NK-92 treated with Interleukin-12 subunit alpha and Interleukin-12 subunit beta, amount 100 ng/mL, for 24 hours (cell line): ENCODE data around the gene EFHB.
"Not testable (repeated sequence)": the region's sequence is repeated elsewhere in the genome, so short reads cannot be mapped to it uniquely, and the experiment has no call there.

Experiments
- DNase-seq: peaks from one replicate; lab custom pipeline; 2025; lab: John Stamatoyannopoulos, UW

EFHB gene

DNA sequence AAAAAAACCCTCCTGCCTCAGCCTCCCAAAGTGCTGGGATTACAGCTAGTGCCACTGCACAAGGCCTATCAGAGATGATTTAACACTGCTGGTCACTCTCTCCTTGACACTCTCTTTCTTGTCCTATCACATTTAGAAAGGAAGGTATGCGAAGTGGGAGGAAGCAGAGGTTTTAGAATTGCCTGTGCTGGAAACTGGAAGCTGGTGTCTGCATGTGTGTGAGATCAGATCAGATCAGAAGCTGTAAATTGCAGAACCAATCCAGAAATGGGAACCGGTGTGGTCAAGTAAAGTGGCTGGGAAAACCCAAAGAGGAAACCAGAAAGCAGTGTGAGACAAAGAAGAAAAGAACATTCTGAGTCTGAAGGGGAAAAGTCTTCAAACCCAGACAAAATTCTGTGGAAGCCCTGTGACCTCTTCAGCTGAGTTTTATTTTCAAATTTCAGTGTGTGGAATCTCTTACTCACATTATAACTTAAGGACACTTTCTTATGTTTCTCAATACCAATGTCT is 2.8 kb downstream of the EFHB start:
- DNase-seq: no peak

DNA sequence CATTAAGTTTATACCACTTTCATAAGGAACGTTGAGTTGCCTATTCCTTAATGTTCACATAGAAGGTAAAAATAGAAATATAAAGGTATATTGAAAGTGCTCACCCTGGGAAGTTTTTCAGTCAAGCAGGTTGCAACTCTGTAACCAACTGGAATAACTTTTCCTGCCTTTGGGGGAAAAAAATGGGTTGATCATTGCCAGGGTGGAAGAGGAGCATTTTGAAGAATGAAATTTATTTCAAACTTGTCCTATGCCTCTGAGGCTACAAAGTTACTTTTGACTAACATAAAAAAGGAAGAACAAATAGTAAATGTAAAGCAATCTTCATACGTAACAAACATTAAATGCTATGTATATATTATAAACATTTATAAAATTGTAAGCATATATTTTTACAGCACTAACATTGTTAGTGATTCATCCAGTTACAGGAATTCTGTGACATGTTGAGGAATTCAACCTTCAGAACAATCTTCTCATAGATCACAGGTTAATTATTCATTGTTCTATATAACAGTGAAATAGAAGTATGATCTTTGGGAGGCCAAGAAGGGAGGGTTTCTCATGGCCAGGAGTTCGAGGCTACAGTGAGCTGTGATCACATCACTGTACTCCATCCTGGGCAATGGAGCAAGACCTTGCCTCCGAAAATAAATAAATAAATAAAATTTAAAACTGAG is 13.5 kb downstream of the EFHB start:
- no peak for DNase-seq

DNA sequence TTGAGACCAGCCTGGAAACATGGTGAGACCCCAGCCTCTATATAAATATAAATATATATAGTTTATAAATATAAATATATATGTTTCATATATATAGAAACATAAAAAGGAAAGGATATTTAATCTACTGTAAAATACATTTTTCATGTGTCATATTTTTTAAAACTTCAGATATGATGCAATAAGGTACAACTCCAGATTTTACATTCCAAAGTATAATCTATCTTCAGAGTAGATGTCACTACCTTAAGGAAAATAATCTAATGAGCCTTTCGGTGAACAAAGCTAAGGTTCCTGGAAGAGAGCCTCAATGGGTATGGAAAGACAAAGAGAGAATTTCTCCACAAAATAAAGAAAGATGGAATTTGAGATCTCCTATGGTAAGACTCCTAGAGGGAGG is 16.9 kb downstream of the EFHB start:
- DNase-seq: no peak

DNA sequence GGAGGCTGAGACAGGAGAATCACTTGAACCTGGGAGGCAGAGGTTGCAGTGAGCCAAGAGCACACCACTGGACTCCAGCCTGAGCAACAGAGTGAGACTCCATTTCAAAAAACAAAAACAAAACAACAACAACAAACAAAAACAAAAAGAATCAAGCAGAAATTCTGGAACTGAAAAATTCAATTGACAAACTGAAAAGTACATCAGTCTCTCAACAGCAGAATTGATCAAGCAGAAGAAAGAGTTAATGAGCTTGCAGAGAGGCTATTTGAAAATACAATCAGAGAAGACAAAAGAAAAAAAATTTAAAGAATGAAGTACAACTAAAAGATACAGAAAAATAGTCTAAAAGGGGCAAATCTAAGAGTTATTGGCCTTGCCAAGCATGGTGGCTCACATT is 22.6 kb downstream of the EFHB start:
- DNase-seq: no peak

DNA sequence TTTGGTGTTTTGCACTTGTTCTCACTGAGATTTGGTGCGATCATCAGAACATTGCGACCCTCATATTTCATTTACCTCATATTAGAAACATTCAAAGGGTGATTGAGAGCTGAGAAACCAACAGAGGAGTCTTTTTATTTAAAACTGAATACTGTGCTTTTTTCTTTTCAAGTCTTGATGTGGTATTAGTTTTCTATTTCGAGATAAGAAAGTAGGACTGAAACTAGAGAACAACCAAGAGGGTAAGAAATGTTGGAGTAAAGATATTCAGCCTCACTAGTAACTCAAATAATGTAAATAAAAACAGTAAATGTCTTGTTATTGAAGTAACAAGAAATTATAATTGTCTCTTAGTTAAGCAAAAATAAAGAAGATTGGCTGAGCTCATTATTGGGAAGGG is 26.5 kb downstream of the EFHB start:
- DNase-seq: no peak

DNA sequence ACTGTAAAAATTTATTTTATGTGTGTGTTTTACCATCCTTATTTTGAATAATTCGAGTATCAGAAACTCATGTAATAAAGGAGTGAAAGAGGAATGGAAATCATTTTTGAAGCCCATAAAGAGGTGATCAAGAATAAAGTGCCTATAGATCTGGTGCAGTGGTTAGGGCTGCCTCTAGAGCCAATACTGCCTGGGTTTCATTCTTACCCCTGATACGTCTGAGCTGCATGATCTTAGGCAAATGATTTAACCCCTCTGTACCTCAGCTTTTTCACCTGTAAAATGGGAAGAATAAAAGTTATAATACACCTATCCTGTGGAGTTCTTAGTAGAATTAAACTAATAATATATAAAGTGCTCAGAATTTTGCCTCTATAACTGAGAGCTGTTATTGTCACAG is 30.4 kb downstream of the EFHB start:
- no peak for DNase-seq

DNA sequence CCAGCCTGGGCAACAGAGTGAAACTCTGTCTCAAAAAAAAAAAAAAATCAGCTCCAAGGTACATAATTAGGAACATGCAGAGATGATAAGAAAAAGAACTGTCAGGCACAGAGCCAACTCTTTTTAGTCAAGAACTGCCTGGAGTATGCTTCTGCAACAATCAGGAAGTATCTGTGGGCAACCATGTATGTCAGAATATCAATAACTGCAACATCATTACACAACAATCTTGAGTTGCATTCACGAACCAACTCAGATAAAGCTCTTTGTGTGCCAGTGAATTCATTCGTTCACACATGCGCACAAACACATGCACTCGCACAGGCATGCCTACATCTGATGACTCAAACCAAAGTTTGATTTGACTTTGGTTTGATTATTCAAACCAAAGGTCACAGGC is 32.1 kb downstream of the EFHB start:
- DNase-seq: no peak

DNA sequence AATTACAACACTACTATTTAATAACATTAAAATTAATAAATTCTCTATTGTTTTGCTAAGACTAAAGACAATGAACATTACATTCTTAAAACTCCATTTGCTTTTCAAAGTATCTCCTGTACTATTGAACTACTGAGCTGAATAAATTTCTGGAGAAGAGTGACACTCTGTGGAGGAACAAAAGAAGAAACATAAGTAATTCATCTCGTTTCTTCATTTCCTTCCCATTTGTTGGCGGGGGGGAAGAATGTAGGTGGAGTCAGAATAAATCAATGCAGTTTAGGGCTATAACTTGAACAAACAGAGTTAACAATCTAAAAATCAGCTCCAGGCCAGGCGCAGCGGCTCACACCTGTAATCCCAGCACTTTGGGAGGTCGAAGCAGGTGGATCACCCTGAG is 32.7 kb downstream of the EFHB start:
- no peak for DNase-seq

DNA sequence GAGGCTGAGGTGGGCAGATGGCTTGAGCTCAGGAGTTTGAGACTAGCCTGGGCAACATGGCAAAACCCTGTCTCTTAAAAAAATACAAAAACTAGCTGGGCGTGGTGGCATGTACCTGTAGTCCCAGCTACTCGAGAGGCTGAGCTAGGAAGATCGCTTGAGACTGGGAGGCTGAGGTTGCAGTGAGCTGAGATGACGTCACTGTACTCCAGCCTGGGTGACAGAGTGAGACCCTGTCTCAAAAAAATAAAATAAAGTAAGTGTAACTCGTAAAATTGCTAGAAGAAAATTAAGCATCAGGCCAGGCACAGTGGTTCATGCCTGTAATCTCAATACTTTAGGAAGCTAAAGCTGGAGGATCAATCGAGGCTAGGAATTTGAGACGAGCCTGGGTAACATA is 34.2 kb downstream of the EFHB start:
- DNase-seq: not testable (repeated sequence)

DNA sequence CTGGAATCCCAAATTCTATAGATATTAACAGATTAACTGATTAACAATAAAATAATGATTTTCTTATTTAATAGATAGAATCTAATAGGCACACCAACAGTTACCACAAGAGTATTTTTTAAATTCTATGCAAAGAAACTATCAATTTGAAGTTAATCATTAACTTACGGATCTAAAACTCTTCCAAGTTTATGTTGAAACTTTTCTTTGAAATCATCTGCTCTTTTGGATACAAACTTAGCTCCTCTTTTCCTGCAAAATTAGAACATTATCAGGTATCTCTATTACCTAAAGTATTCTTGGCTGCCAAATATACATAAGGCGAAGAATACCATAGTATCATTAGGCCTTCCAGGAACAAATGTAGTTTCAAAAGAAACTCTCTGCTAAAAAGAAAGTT is 34.8 kb downstream of the EFHB start:
- no peak for DNase-seq

DNA sequence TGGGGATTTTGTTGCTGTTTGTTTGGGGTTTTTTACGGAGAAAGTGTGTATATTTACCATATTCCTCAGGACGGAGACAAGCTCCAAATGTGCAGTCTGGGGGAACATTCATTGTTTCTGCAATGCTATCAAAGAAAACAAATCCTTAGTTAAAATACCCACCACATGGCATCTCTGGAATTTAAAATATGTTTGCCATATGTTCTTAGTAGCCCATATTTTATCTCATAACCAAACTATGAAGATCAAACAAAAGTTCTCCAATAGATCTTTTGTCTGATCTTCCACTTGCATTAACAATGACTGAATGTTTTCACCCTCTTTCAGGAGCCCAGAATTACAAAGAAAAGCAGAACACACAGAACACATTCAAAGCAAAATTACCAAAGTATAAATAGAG is 35.3 kb downstream of the EFHB start:
- DNase-seq: no peak

DNA sequence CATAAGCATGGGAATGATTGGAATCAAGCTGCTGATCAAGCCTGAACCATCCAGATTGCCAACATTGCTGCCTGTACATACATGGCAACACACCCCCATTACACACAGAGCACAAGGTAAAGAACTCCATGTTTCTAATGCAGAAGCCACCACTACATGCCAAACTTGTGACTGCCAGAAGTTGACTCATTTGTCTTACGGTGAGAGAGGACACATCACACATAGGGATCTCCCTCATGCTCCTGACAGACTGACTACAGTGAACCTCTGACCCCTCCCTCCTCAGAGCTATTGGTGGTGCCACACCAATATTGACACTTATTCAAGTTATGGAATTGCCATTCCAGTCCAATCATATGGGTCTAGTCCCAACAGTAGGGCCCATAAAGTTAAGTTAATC is 42.3 kb downstream of the EFHB start:
- no peak for DNase-seq

DNA sequence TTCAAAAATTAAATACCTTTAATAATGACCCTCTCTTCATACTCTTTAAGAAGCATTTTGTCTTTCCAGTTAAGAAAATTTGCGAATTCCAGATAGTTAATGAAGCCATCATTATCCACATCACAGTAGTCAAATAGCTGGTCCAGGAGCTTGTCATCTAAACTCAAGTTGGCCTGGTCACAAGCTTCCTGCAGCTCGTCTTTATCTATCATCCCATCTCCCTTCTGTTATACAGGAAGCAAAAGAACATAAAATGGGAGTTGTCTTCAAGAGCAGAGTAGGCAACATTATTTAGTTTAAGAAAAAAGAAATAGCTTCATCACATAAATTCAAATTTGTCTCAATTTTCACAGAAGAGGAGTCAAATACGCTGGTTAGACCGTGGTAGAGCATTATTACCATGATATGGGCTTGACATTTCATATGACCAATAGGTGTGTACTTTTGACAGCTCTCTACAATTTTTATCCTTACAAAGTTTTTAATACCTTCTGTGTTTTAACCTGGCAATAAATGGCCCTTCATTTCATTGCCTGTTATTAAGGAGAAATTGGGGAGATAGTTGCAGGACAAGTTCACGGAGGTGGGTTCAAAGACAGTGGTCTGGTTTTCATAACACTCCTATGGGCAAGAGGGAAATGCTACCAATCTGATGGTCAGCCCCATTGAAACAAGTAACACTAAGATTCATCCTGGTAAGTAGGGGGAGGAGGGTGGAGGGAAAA is 45.4 kb downstream of the EFHB start:
- no peak for DNase-seq

DNA sequence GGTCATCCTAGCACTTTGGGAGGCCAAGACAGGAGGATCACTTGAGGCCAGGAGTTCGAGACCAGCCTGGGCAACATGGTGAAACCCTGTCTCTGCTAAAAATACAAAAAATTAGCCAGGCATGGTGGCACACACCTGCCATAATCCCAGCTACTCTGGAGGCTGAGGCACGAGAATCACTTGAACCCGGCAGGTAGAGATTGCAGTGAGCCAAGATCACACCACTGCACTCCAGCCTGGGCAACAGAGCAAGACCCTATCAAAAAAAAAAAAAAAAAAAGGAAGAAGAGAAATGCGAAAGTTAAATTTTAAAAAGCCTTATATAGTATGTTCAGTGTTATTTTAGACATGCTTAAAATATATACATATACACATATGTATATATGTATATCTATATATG is 46.9 kb downstream of the EFHB start:
- DNase-seq: not testable (repeated sequence)

DNA sequence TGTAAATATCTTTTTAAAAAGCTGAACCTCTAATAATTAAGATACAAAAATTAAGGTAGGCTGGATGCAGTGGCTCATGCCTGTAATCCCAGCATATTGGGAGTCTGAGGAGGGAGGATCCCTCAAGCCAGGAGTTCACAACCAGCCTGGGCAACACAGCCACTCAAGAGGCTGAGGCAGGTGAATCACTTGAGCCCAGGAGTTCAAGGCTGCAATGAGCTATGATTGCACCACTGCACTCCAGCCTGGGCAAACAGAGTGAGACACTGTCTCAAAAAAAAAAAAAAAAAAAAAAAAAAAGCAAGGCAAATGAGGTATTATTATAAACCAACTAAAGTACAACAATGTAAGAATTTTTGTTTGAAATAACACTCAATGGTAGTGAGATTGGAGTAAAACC is 47.6 kb downstream of the EFHB start:
- no peak for DNase-seq

DNA sequence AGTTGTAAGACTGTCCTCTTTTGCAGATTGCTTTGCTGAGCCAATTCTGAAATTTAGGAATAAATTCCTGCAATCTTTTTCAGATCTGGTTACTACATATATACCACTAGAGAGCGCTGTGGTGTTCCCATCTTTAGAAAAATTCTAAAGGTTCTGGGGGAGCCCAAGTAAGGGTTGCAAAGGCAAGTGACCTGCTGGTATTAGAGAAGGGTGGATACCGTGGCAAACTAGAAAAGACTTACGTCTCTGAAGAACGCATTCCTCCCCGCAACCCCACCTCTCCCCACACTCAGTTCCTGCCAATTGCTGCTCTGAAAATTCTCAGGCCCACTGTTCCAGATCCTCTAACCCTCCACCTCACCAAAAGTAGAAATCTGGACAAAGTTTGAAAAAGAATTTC is 48.5 kb downstream of the EFHB start:
- DNase-seq: no peak

DNA sequence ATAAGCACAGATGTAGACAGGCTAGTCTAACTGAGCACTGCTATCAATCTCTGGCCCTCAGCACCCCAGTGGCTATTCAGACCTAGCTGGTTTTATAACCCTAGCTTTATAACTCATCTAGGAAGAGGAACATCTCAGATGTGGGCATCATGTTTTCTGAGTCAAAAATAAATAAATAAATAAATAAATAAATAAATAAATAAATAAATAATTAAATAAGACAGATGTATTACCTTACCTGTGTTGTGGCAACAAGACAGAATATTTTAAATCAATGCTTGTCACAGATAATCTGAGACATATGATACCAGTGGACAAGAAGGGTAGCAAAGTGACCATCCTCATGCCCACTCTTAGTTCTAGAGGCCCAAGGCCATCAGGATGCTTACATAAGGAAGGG is 52.2 kb downstream of the EFHB start:
- DNase-seq: no peak

DNA sequence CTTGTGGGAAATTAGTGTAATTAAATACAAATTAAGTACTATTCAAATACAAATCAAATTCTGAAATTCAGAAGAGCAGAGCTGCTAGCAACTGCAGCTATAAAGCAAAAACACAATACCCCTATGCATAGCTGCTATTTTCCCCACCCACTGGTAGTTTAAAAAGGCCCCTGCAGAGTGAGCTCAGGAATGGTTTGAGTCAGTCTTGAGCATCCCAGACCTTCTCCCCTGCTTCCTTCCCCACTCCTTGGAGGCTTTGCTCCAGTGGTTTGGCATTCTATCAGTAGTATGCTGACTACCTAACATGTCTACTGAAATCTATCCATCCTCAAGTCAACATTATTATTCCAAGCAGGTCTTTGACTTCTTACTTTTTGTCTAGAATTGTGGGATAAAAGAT is 53.0 kb downstream of the EFHB start:
- no peak for DNase-seq

DNA sequence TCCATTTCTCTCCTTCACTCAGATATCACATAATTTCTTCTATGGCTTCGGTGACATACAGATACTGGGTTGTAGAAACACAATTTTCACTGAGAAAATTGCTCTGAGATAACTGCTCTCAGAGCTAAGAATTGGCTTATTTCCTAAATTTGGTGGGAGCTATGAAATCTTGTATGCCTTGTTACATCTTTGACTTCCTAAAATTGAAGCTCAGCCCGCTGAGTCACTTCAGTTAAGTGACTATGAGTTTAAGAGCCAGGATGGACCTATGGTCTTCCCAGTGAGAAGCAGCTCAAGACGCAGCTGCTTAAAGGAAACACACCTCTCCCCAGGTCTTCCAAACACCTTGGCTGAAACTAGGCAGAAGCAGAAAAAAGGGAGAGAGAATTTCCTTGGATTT is 56.4 kb downstream of the EFHB start:
- DNase-seq: no peak

DNA sequence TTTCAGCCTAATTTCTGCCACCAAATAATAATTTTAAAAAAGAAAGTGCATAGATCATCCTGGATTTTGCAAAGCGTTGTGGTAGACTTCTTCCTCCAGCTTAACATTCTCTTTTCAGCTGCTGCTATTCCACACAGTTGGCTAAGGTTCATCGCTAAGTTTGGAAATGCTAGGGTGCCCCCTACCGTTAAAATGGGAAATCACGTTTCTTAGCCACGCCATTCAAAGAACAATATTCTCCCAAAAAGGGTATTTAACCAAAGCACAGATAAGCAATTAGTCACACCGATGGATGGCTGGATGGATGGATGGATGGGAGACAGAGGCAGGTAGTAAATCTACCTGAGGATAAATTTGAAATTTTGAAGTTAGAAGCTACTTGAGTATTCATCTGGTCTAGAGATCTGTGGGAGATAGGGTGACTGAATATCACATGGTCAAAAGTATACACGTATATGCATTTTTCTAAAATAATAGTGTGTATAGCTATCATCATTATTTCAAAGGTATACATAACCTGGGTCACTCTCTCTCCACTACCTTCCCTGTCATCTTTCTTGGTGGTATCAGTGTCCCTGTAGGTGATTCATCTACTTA is 67.2 kb downstream of the EFHB start:
- DNase-seq: no peak

DNA sequence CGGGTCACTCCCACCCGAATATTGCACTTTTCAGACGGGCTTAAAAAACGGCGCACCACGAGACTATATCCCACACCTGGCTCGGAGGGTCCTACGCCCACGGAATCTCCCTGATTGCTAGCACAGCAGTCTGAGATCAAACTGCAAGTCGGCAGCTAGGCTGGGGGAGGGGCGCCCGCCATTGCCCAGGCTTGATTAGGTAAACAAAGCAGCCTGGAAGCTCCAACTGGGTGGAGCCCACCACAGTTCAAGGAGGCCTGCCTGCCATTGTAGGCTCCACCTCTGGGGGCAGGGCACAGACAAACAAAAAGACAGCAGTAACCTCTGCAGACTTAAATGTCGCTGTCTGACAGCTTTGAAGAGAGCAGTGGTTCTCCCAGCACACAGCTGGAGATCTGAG is 78.7 kb downstream of the EFHB start:
- not testable (repeated sequence) for DNase-seq

DNA sequence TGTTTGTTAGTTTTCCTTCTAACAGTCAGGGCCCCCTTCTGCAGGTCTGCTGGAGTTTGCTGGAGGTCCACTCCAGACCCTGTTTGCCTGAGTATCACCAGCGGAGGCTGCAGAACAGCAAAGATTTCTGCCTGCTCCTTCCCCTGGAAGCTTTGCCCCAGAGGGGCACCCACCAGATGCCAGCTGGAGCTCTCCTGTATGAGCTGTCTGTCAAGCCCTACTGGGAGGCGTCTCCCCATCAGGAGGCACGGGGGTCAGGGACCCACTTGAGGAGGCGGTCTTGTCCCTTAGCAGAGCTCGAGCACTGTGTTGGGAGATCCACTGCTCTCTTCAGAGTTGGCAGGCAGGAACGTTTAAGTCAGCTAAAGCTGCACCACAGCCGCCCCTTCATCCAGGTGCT is 87.4 kb downstream of the EFHB start:
- not testable (repeated sequence) for DNase-seq
